ENCODE results near the gene TMEM179.

Gene TMEM179

GRCh38 chr14:104600141-104600643 is 4.4 kb downstream of the TMEM179 start:
- no peak overlapping the region for H3K4me3 ChIP-seq (ENCODE audit: low read depth, low read length)
- DNase-seq (ENCODE audit: low read depth): no peak
- no peak for TF ChIP-seq CTCF (IDR thresholded peaks at IDR 0.05; ENCODE audit: low read depth, low read length, missing control alignments)
- in situ Hi-C loops (cut with HindIII; ENCODE audit: low sequenced_read_pairs): no loop called here

GRCh38 chr14:104599446-104599845 is 5.1 kb downstream of the TMEM179 start:
- in situ Hi-C loops (cut with HindIII; ENCODE audit: low sequenced_read_pairs): loop anchor here (10.0 kb wide), 2 partner anchors 405 to 455 kb away; no protein-coding TSS in a partner anchor
- no peak for TF ChIP-seq CTCF (IDR thresholded peaks at IDR 0.05; ENCODE audit: low read depth, low read length, missing control alignments)
- DNase-seq (ENCODE audit: low read depth): no peak
- no peak overlapping the region for H3K4me3 ChIP-seq (ENCODE audit: low read depth, low read length)

- no peak for TF ChIP-seq CTCF (IDR thresholded peaks at IDR 0.05; ENCODE audit: low read depth, low read length, missing control alignments)
- no peak overlapping the region for H3K4me3 ChIP-seq (ENCODE audit: low read depth, low read length)
- no peak for DNase-seq (ENCODE audit: low read depth)
- in situ Hi-C loops (cut with HindIII; ENCODE audit: low sequenced_read_pairs): loop anchor here (10.0 kb wide), 2 partner anchors 404 to 454 kb away; no protein-coding TSS in a partner anchor
Observed at GRCh38 chr14:104598910-104599273, 5.7 kb downstream of the TMEM179 start.

GRCh38 chr14:104598039-104598909 is 6.3 kb downstream of the TMEM179 start:
- in situ Hi-C loops (cut with HindIII; ENCODE audit: low sequenced_read_pairs): loop anchor here (10.0 kb wide), 2 partner anchors 403 to 453 kb away; no protein-coding TSS in a partner anchor
- H3K4me3 ChIP-seq (ENCODE audit: low read depth, low read length): no peak overlapping the region
- no peak for TF ChIP-seq CTCF (IDR thresholded peaks at IDR 0.05; ENCODE audit: low read depth, low read length, missing control alignments)
- no peak for DNase-seq (ENCODE audit: low read depth)

- no peak for TF ChIP-seq CTCF (IDR thresholded peaks at IDR 0.05; ENCODE audit: low read depth, low read length, missing control alignments)
- no peak overlapping the region for H3K4me3 ChIP-seq (ENCODE audit: low read depth, low read length)
- in situ Hi-C loops (cut with HindIII; ENCODE audit: low sequenced_read_pairs): loop anchor here (10.0 kb wide), 2 partner anchors 403 to 453 kb away; no protein-coding TSS in a partner anchor
- no peak for DNase-seq (ENCODE audit: low read depth)
Observed at GRCh38 chr14:104597576-104597975, 7.0 kb downstream of the TMEM179 start.

GRCh38 chr14:104596927-104597351 is 7.6 kb downstream of the TMEM179 start:
- no peak overlapping the region for H3K4me3 ChIP-seq (ENCODE audit: low read depth, low read length)
- TF ChIP-seq CTCF (IDR thresholded peaks at IDR 0.05; ENCODE audit: low read depth, low read length, missing control alignments): no peak
- in situ Hi-C loops (cut with HindIII; ENCODE audit: low sequenced_read_pairs): loop anchor here (10.0 kb wide), 2 partner anchors 402 to 452 kb away; no protein-coding TSS in a partner anchor
- no peak for DNase-seq (ENCODE audit: low read depth)
